Measurements from ENCODE around the gene ORC2. TPM values are rescaled to one million over a fixed set of nuclear protein-coding genes. Genes with fewer than 3 reads are reported as not detected.
"Not testable (repeated sequence)": the region's sequence is repeated elsewhere in the genome, so short reads cannot be mapped to it uniquely, and the experiment has no call there.

ORC2 gene
- polyA plus RNA-seq, 1 experiment, result 4.9 TPM

DNA sequence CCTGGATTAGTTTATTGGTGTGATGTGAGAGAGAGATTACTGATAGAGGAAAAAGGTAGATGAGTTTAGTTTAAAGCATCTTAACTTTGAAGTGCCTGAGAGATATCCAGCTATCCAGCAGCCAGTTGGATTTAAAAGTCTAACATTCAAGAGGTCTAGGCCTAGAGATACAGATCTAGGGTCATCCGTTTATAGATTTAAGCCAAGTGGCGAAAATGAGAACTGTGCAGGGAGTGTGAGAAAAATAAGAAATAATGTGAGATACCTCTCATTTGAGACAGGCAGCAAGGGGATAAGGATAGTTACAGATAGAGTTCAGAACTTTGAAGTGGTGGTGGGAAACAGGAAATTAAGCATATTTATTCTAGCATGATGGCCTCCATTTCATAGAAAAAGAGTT lies 5.3 kb upstream of the ORC2 start:
- Histone ChIP-seq H3K27ac (ENCODE audit: low read depth, low read length) (no peak overlapping the region), H3K9me3 (ENCODE audit: control insufficient read depth, insufficient read depth, low read length) (no peaks in the 10 kb centered on the region), H3K4me3 (ENCODE audit: low read depth, low read length) (no peak overlapping the region), H3K27me3 (ENCODE audit: control insufficient read depth, insufficient read depth, low read length) (no peaks in the 10 kb centered on the region)
- no peak for DNase-seq (ENCODE audit: low read depth, low spot score)
- TF ChIP-seq, protein P1, sequence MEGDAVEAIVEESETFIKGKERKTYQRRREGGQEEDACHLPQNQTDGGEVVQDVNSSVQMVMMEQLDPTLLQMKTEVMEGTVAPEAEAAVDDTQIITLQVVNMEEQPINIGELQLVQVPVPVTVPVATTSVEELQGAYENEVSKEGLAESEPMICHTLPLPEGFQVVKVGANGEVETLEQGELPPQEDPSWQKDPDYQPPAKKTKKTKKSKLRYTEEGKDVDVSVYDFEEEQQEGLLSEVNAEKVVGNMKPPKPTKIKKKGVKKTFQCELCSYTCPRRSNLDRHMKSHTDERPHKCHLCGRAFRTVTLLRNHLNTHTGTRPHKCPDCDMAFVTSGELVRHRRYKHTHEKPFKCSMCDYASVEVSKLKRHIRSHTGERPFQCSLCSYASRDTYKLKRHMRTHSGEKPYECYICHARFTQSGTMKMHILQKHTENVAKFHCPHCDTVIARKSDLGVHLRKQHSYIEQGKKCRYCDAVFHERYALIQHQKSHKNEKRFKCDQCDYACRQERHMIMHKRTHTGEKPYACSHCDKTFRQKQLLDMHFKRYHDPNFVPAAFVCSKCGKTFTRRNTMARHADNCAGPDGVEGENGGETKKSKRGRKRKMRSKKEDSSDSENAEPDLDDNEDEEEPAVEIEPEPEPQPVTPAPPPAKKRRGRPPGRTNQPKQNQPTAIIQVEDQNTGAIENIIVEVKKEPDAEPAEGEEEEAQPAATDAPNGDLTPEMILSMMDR (IDR thresholded peaks at IDR 0.05; ENCODE audit: low read depth, low read length), result no peak
- CTCF ChIA-PET, result interaction anchor here (1.2 kb wide), 1 partner anchor 101 kb away, joined by 5 read pairs; no protein-coding TSS in a partner anchor
- POLR2A ChIA-PET, result no interaction called here

DNA sequence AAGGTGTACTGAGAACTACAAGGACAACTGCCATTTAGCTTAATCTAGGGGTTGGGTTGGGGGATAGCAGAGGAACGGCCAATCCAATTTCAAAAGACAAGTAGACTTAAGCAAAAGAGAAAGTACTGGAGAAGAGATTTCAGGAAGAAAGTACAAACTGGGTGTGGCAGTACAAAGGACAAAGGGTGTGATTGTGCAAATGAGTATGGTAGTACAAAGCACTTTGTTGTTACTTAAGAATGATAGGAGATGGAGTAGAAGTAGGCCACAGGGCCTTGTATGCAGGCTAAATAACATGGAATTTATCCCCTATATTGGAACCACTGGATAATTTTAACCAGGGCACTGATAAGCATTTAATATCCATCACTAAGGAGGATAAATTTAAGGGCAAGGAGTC lies 4.7 kb upstream of the ORC2 start:
- TF ChIP-seq, protein P1 (IDR thresholded peaks at IDR 0.05; ENCODE audit: low read depth, low read length), result no peak
- Histone ChIP-seq H3K27me3 (ENCODE audit: control insufficient read depth, insufficient read depth, low read length) (no peaks in the 10 kb centered on the region), H3K27ac (ENCODE audit: low read depth, low read length) (no peak overlapping the region), H3K4me3 (ENCODE audit: low read depth, low read length) (no peak overlapping the region), H3K9me3 (ENCODE audit: control insufficient read depth, insufficient read depth, low read length) (peaks cover 3% of the 10 kb centered on the region; the same call in 1 of the 2 replicates)
- DNase-seq (ENCODE audit: low read depth, low spot score), result no peak
- ChIA-PET CTCF (interaction anchor here (0.6 to 1.2 kb wide), 2 partner anchors 101 to 103 kb away, joined by 3 to 5 read pairs; no protein-coding TSS in a partner anchor), POLR2A (no interaction called here)

DNA sequence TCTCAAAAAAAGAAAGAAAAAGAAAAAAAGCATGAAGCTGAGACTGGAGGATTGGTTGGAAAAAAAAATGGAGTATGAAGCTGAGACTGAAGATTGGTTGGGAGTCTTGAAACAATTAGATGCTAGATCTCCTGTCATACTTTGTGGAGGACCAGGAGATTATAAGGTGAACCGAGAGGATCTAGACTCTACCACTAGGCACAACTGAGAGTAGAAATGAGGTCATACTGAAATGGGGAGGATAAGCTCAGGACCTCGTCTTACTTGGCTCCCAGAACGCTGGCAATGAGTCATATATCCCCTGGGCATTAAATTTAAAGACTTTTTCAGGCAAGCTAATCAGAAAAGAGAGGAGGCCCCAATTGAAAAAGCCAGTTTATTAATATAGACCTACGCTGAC lies 3.3 kb upstream of the ORC2 start:
- no peak overlapping the region for H3K27ac ChIP-seq (ENCODE audit: low read depth, low read length)
- H3K27me3 ChIP-seq (ENCODE audit: control insufficient read depth, insufficient read depth, low read length), result no peaks in the 10 kb centered on the region
- ChIA-PET POLR2A (interaction anchor here (0.6 kb wide), 1 partner anchor 14 kb away, joined by 3 read pairs; no protein-coding TSS in a partner anchor), CTCF (interaction anchor here (0.9 to 5.4 kb wide), 3 partner anchors 101 to 191 kb away, joined by 3 to 41 read pairs (median 4); no protein-coding TSS in a partner anchor)
- peak; percentile 23 for DNase-seq (ENCODE audit: low read depth, low spot score)
- TF ChIP-seq, protein P1 (IDR thresholded peaks at IDR 0.05; ENCODE audit: low read depth, low read length), result no peak
- peaks cover 3% of the 10 kb centered on the region; the same call in 1 of the 2 replicates for H3K9me3 ChIP-seq (ENCODE audit: control insufficient read depth, insufficient read depth, low read length)
- H3K4me3 ChIP-seq (ENCODE audit: low read depth, low read length), result no peak overlapping the region

DNA sequence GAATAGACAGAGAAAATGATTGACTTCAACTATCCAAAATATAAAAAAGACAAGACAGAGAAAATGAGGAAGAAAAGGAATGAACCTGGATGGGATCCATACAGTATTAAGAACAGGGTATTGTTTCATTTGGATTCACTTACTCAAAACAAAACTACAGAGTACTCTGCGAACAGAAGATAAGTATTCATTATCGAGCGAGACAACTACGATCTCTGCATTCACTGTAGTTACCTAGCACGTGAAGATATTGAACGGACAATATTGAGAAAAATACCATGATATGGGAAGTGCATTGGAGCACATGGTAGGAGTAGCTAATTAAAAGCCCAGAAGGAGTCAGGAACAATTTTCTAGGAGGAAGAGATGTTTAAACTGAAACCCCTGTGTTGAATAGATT lies 1.0 kb upstream of the ORC2 start:
- H3K27me3 ChIP-seq (ENCODE audit: control insufficient read depth, insufficient read depth, low read length), result no peaks in the 10 kb centered on the region
- CTCF ChIA-PET, result interaction anchor here (0.6 to 5.4 kb wide), 8 partner anchors 12 to 268 kb away, joined by 3 to 41 read pairs (median 4); no protein-coding TSS in a partner anchor
- TF ChIP-seq, protein P1 (IDR thresholded peaks at IDR 0.05; ENCODE audit: low read depth, low read length), result no peak
- H3K27ac ChIP-seq (ENCODE audit: low read depth, low read length), result no peak overlapping the region
- H3K4me3 ChIP-seq (ENCODE audit: low read depth, low read length), result peak overlapping the region; percentile 94
- no peak for DNase-seq (ENCODE audit: low read depth, low spot score)
- POLR2A ChIA-PET, result interaction anchor here (0.7 to 1.2 kb wide), 3 partner anchors 100 to 151 kb away, joined by 3 to 12 read pairs (median 3); partner anchors contain the start of genes CFLAR and CLK1
- peaks cover 3% of the 10 kb centered on the region; the same call in 1 of the 2 replicates for H3K9me3 ChIP-seq (ENCODE audit: control insufficient read depth, insufficient read depth, low read length)

DNA sequence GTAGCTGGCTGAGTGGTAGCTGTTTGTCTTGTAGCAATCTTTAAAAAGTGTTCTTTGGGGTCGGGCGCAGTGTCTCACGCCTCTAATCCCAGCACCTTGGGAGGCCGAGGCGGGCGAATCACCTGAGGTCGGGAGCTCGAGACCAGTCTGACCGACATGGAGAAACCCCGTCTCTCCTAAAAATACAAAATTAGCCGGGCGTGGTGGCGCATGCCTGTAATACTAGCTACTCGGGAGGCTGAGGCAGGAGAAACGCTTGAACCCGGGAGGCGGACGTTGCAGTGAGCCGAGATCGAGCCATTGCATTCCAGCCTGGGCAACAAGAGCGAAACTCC lies 425 bp upstream of the ORC2 start:
- ChIA-PET POLR2A (interaction anchor here (0.5 to 1.2 kb wide), 4 partner anchors 11 to 152 kb away, joined by 3 to 12 read pairs (median 3); partner anchors contain the start of genes CFLAR and CLK1), CTCF (interaction anchor here (0.6 to 5.4 kb wide), 17 partner anchors 11 to 214 kb away, joined by 3 to 41 read pairs (median 4); no protein-coding TSS in a partner anchor)
- Histone ChIP-seq H3K4me3 (ENCODE audit: low read depth, low read length) (peak overlapping the region; percentile 94), H3K27ac (ENCODE audit: low read depth, low read length) (peak overlapping the region; percentile 47)
- not testable (repeated sequence) for H3K9me3 ChIP-seq (ENCODE audit: control insufficient read depth, insufficient read depth, low read length); DNase-seq (ENCODE audit: low read depth, low spot score); H3K27me3 ChIP-seq (ENCODE audit: control insufficient read depth, insufficient read depth, low read length)

Data from AG04450 (cell line).